Measurements from ENCODE around the gene TBC1D8. TPM values are rescaled to one million over a fixed set of nuclear protein-coding genes. Genes with fewer than 3 reads are reported as not detected.
A peak's percentile ranks its signal among the peaks of the same experiment; 100 is the strongest.

TBC1D8 gene
- total and polyA plus RNA-seq, 2 of the 13 experiments (the other 11 are each of a cell fraction or from before 2014, with no cell fraction given): 45.1 to 95.4 TPM

DNA sequence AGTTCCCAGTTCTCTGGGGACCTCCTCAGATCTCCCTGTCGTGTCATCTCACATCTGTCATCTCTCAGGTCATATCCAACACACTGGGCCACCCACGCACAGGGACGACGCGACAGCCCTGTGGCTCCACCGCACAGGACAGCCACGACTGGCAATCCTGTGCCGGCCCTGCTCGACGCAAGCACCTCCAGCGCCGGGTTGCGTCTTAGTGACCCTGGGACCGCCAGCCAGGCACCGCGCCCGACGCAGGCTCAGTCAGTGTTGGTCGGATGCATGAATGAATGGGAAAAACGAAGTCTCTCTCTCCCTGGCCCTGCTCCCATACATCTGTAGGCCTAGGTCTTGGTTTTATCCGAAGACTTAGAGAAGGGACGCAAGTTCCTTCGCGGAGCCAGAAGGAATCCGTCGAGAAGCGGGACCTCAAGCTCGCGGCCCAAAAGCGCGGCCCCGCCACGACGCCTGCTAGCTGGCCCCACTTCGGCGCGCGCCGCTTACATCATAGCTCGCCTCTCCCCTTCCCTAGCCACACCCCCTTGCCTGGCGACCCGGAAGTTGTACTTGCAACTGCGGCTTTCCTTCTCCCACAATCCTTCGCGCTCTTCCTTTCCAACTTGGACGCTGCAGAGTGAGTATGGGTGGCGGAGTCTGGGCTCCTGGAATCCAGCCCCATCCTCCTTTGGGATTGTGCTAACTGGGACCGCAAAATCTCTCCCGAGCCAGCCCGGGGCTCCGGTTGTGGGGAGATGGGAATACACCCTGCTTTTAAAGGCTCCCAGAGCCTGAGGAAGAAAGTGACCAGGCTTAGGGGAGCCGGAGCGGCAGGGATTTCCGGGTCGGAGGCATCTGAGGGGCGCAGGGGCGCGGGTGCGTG lies 149.3 kb downstream of the TBC1D8 start, which contains the start of gene RPL31 (continued):
- TF ChIP-seq HES4 (CRISPR knock-in tag; IDR thresholded peaks at IDR 0.05; ENCODE audit: borderline replicate concordance) (peak; percentile 99), ZC3H4 (CRISPR knock-in tag; IDR thresholded peaks at IDR 0.05; ENCODE audit: borderline replicate concordance) (peak; percentile 43; the same call in 1 of the 2 replicates), TOE1 (CRISPR knock-in tag; IDR thresholded peaks at IDR 0.05) (peak; percentile 97), PAX8 (CRISPR knock-in tag; IDR thresholded peaks at IDR 0.05; ENCODE audit: borderline replicate concordance) (peak; percentile 98; the same call in 1 of the 2 replicates), SMAD3 (CRISPR knock-in tag; IDR thresholded peaks at IDR 0.05) (peak; percentile 95), ZNF362 (CRISPR knock-in tag; IDR thresholded peaks at IDR 0.05; ENCODE audit: borderline replicate concordance) (peak; percentile 72; the same call in 1 of the 2 replicates), BRD4 (CRISPR knock-in tag; IDR thresholded peaks at IDR 0.05) (peak; percentile 97), SNAPC2 (CRISPR knock-in tag; IDR thresholded peaks at IDR 0.05) (peak; percentile 96), SRSF1 (optimal IDR thresholded peaks at IDR 0.05; ENCODE audit: low read depth, low read length) (peak; percentile 96), KLF16 (CRISPR knock-in tag; IDR thresholded peaks at IDR 0.05) (peak in 1 of 2 experiments; percentile 100), TSC22D2 (CRISPR knock-in tag; IDR thresholded peaks at IDR 0.05; ENCODE audit: borderline replicate concordance) (peak; percentile 98), CHD2 (IDR thresholded peaks at IDR 0.05; ENCODE audit: low read depth, low read length) (peak; percentile 41; the same call in 1 of the 2 replicates), MYNN (CRISPR knock-in tag; IDR thresholded peaks at IDR 0.05; ENCODE audit: low read depth) (peak; percentile 96), ZNF709 (CRISPR knock-in tag; IDR thresholded peaks at IDR 0.05) (peak; percentile 99), TBL1XR1 (IDR thresholded peaks at IDR 0.05; ENCODE audit: borderline replicate concordance, low read length, partially characterized antibody) (peak; percentile 29), GATAD1 (CRISPR knock-in tag; IDR thresholded peaks at IDR 0.05) (peak; percentile 94), NFE2L1 (CRISPR knock-in tag; IDR thresholded peaks at IDR 0.05; ENCODE audit: borderline replicate concordance) (peak; percentile 97), CHCHD3 (CRISPR knock-in tag; IDR thresholded peaks at IDR 0.05) (peak; percentile 99), ZNF329 (CRISPR knock-in tag; IDR thresholded peaks at IDR 0.05; ENCODE audit: low read depth) (peak; percentile 94), ZNF460 (CRISPR knock-in tag; IDR thresholded peaks at IDR 0.05; ENCODE audit: borderline replicate concordance) (no peak), ZMYM4 (CRISPR knock-in tag; IDR thresholded peaks at IDR 0.05) (peak; percentile 97), CAMTA2 (CRISPR knock-in tag; IDR thresholded peaks at IDR 0.05; ENCODE audit: borderline replicate concordance) (peak; percentile 99)
- TF ChIP-seq, protein P1, sequence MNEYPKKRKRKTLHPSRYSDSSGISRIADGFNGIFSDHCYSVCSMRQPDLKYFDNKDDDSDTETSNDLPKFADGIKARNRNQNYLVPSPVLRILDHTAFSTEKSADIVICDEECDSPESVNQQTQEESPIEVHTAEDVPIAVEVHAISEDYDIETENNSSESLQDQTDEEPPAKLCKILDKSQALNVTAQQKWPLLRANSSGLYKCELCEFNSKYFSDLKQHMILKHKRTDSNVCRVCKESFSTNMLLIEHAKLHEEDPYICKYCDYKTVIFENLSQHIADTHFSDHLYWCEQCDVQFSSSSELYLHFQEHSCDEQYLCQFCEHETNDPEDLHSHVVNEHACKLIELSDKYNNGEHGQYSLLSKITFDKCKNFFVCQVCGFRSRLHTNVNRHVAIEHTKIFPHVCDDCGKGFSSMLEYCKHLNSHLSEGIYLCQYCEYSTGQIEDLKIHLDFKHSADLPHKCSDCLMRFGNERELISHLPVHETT (CRISPR knock-in tag; conservative IDR thresholded peaks at IDR 0.05): peak; percentile 96
- TF ChIP-seq, protein P2, sequence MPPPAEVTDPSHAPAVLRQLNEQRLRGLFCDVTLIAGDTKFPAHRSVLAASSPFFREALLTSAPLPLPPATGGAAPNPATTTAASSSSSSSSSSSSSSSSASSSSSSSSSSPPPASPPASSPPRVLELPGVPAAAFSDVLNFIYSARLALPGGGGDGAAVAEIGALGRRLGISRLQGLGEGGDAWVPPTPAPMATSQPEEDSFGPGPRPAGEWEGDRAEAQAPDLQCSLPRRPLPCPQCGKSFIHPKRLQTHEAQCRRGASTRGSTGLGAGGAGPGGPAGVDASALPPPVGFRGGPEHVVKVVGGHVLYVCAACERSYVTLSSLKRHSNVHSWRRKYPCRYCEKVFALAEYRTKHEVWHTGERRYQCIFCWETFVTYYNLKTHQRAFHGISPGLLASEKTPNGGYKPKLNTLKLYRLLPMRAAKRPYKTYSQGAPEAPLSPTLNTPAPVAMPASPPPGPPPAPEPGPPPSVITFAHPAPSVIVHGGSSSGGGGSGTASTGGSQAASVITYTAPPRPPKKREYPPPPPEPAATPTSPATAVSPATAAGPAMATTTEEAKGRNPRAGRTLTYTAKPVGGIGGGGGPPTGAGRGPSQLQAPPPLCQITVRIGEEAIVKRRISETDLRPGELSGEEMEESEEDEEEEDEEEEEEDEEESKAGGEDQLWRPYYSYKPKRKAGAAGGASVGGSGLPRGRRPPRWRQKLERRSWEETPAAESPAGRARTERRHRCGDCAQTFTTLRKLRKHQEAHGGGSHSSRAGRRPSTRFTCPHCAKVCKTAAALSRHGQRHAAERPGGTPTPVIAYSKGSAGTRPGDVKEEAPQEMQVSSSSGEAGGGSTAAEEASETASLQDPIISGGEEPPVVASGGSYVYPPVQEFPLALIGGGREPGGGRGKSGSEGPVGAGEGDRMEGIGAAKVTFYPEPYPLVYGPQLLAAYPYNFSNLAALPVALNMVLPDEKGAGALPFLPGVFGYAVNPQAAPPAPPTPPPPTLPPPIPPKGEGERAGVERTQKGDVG (CRISPR knock-in tag; IDR thresholded peaks at IDR 0.05; ENCODE audit: borderline replicate concordance): peak; percentile 100

All from HepG2 (cell line).